ENCODE data around the gene GFER. TPM values are rescaled to one million over a fixed set of nuclear protein-coding genes. Genes with fewer than 3 reads are reported as not detected.

Gene GFER
- total and polyA plus RNA-seq, 4 donors: 7.2 to 36.1 (median 29.1) TPM

DNA sequence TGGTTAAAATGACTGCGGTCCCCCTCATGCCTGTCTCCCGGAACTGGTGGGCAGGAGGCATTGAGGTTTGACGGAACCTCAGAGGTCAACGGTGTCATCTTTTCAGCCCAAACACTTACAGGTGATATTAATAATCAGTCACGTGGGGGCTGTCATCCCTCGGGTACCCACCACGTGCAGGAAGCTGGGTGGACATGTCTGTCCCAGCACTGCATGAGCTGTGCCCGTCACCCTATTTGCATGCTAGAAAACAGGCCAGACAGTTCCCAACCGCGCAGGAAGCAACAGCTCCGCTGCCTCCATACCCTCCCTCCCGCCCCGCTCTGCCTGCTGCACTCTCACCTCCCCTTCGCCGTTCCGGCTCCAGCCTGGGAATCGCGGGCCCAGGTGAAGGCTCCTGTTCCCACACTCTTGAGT lies 7.2 kb downstream of the GFER start:
- H3K27me3 ChIP-seq (ENCODE audit: control insufficient read depth, insufficient read depth, low read length): peaks cover 32% of the 10 kb centered on the region
- H3K9me3 ChIP-seq (ENCODE audit: control insufficient read depth, insufficient read depth, low read length): no peaks in the 10 kb centered on the region
- peaks cover 39% of the 10 kb centered on the region for H3K4me1 ChIP-seq (ENCODE audit: control insufficient read depth, insufficient read depth, low read length)
- H3K27ac ChIP-seq (ENCODE audit: low read depth, low read length): no peak overlapping the region
- WGBS (ENCODE audit: insufficient coverage): 4% methylated on average over 15 of the region's 18 CpGs
- H3K36me3 ChIP-seq (ENCODE audit: control insufficient read depth, insufficient read depth, low read length): peaks cover 43% of the 10 kb centered on the region
- peak overlapping the region; percentile 31 for H3K4me3 ChIP-seq (ENCODE audit: low read depth, low read length)
- peak in 1 of 6 donors; percentile 19 for DNase-seq (ENCODE audit: low read depth in 4 of 6, low spot score in 6 of 6)

DNA sequence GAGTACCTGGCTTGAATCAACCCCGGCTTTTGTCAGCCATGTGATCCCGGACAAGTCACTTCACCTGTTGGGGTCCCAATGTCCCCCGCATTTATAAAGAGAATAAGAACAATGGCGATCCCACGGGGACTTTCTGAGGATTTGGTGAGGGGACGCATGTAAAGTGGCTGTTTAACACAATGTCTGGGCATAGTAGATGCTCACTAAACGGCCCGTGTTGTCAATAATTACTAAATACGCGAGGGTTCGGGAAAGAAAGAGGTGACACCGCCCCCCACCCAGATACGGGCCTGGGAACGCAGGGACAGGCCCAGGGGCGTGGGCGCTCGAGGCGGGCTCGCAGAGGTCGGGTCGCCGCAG lies 7.6 kb downstream of the GFER start:
- peaks cover 37% of the 10 kb centered on the region for H3K4me1 ChIP-seq (ENCODE audit: control insufficient read depth, insufficient read depth, low read length)
- 9% methylated on average over 22 of the region's 22 CpGs for WGBS (ENCODE audit: insufficient coverage)
- DNase-seq (ENCODE audit: low read depth in 4 of 6, low spot score in 6 of 6): no peak
- no peak overlapping the region for H3K27ac ChIP-seq (ENCODE audit: low read depth, low read length)
- no peaks in the 10 kb centered on the region for H3K9me3 ChIP-seq (ENCODE audit: control insufficient read depth, insufficient read depth, low read length)
- peaks cover 43% of the 10 kb centered on the region for H3K36me3 ChIP-seq (ENCODE audit: control insufficient read depth, insufficient read depth, low read length)
- peaks cover 32% of the 10 kb centered on the region for H3K27me3 ChIP-seq (ENCODE audit: control insufficient read depth, insufficient read depth, low read length)
- no peak overlapping the region for H3K4me3 ChIP-seq (ENCODE audit: low read depth, low read length)

DNA sequence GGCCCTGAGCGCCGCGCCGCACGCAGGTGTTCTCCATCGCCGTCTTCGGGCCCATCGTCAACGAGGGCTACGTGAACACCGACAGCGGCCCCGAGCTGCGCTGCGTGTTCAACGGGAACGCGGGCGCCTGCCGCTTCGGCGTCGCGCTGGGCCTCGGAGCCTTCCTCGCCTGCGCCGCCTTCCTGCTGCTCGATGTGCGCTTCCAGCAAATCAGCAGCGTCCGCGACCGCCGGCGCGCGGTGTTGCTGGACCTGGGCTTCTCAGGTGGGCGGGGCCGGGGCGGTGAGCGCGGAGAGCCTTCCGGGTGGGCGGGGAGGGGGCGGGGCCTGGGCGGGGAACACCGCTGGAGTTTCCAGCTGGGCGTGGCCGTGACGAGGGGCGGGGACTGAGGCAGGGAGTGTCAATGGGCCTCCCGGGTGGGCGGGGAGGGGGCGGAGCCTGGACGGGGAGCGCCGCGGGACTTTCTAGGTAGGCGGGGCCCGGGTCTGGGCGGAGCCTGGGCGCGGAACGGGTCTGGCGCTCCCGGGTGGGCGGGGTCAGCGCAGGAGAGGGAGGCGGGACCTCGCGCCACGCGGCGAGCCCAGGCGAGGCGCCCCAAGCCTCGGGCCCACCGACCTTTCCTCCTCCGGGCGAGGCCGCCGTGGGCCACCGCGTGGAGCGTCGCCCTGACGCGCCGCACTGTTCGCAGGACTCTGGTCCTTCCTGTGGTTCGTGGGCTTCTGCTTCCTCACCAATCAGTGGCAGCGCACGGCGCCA lies 8.1 kb downstream of the GFER start:
- H3K27ac ChIP-seq (ENCODE audit: low read depth, low read length): no peak overlapping the region
- WGBS (ENCODE audit: insufficient coverage): under 1% methylated on average over 80 of the region's 96 CpGs
- H3K4me3 ChIP-seq (ENCODE audit: low read depth, low read length): peak overlapping the region; percentile 24
- peaks cover 32% of the 10 kb centered on the region for H3K27me3 ChIP-seq (ENCODE audit: control insufficient read depth, insufficient read depth, low read length)
- no peaks in the 10 kb centered on the region for H3K9me3 ChIP-seq (ENCODE audit: control insufficient read depth, insufficient read depth, low read length)
- peaks cover 43% of the 10 kb centered on the region for H3K36me3 ChIP-seq (ENCODE audit: control insufficient read depth, insufficient read depth, low read length)
- peaks cover 37% of the 10 kb centered on the region for H3K4me1 ChIP-seq (ENCODE audit: control insufficient read depth, insufficient read depth, low read length)
- peak in 5 of 6 donors; percentile 58 to 95 (median 78) for DNase-seq (ENCODE audit: low read depth in 4 of 6, low spot score in 6 of 6)

DNA sequence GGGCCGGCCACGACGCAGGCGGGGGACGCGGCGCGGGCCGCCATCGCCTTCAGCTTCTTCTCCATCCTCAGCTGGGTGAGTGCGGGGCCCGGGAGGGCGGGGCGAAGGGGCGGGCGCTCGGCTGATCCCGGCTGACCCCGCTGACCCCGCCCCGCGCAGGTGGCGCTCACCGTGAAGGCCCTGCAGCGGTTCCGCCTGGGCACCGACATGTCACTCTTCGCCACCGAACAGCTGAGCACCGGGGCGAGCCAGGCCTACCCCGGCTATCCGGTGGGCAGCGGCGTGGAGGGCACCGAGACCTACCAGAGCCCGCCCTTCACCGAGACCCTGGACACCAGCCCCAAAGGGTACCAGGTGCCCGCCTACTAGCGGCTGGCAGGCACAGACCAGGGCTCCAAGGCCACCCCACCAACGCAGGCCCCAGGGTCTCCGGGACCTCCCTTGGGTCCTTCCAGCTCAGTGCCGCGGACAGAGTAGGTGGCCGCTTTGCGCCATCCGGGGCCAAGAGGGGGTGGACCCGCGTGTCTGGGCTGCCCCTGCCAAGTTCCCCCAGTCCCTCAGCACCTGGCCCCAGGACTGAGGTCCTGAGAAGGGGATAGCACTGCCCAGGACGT lies 8.8 kb downstream of the GFER start:
- no peak for DNase-seq (ENCODE audit: low read depth in 4 of 6, low spot score in 6 of 6)
- H3K27me3 ChIP-seq (ENCODE audit: control insufficient read depth, insufficient read depth, low read length): peaks cover 32% of the 10 kb centered on the region
- H3K9me3 ChIP-seq (ENCODE audit: control insufficient read depth, insufficient read depth, low read length): no peaks in the 10 kb centered on the region
- H3K4me3 ChIP-seq (ENCODE audit: low read depth, low read length): no peak overlapping the region
- H3K36me3 ChIP-seq (ENCODE audit: control insufficient read depth, insufficient read depth, low read length): peaks cover 43% of the 10 kb centered on the region
- WGBS (ENCODE audit: insufficient coverage): 23% methylated on average over 50 of the region's 50 CpGs
- peaks cover 38% of the 10 kb centered on the region for H3K4me1 ChIP-seq (ENCODE audit: control insufficient read depth, insufficient read depth, low read length)
- H3K27ac ChIP-seq (ENCODE audit: low read depth, low read length): no peak overlapping the region

DNA sequence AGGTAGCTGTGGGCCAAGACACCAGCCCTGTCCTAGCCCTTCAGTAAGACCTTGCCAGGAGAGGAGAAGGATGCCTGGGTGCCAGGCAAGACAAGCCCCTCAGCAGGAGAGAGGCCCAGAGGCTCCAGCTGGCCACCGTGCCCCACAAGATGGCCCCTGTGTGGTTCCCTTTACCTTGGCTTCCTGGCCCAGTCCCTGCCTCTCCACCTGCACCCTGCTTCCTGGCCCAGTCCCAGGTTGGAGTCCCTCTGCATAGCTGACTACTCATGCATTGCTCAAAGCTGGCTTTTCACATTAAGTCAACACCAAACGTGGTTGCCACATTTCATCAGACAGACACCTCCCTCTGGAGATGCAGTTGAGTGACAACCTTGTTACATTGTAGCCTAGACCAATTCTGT lies 9.7 kb downstream of the GFER start:
- no peak for DNase-seq (ENCODE audit: low read depth in 4 of 6, low spot score in 6 of 6)

DNA sequence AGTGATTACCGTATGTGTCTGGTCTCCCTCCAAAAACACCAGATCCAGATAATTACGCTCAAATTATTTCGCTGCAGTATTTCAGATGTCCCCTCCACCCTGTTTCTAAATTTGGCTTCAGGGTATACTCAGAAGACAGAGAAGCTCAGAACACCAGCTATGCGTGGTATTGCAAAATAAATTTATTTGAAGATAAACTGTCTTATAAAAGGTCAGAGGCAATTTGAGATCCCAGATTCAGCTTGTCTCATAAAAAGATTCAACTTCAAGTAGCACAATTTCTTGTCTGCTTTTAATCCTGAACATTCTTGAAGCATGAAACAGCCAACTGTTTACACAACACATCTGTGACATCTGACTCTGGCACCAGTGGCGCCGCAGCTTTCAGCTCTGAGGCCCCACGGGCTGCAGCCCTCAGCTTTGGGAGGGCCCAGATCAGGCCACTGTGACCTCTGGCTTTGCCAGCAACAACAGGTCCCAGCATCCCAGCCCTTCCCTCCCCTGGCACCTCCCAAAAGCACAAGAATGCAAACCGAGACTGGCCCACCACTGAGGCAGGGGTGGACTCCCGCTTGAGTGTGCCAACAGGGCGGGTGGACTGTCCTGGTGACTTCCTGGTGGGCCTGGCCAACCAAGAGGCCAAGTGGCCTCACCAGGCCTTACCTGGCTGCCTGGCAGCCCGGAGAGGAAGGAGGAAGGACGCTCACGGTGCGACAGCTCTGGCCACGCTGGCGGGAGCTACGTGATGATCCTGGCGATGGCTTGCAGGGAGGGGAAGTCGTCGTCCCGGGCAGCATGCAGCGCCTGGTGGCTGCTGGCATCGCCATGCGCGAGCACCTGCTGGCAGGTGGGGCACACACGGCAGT lies 13.7 kb downstream of the GFER start:
- H3K36me3 ChIP-seq (ENCODE audit: control insufficient read depth, insufficient read depth, low read length): peaks cover 85% of the 10 kb centered on the region
- H3K4me3 ChIP-seq (ENCODE audit: low read depth, low read length): no peak overlapping the region
- 96% methylated on average over 24 of the region's 26 CpGs for WGBS (ENCODE audit: insufficient coverage)
- H3K27ac ChIP-seq (ENCODE audit: low read depth, low read length): no peak overlapping the region
- no peak for DNase-seq (ENCODE audit: low read depth in 4 of 6, low spot score in 6 of 6)
- H3K27me3 ChIP-seq (ENCODE audit: control insufficient read depth, insufficient read depth, low read length): peaks cover 2% of the 10 kb centered on the region
- H3K4me1 ChIP-seq (ENCODE audit: control insufficient read depth, insufficient read depth, low read length): peaks cover 10% of the 10 kb centered on the region
- H3K9me3 ChIP-seq (ENCODE audit: control insufficient read depth, insufficient read depth, low read length): no peaks in the 10 kb centered on the region

More for the DNA sequence above, 9.7 kb downstream of the GFER start:
- Histone ChIP-seq H3K27ac (ENCODE audit: low read depth, low read length) (no peak overlapping the region), H3K4me1 (ENCODE audit: control insufficient read depth, insufficient read depth, low read length) (peaks cover 40% of the 10 kb centered on the region), H3K9me3 (ENCODE audit: control insufficient read depth, insufficient read depth, low read length) (no peaks in the 10 kb centered on the region), H3K27me3 (ENCODE audit: control insufficient read depth, insufficient read depth, low read length) (peaks cover 27% of the 10 kb centered on the region), H3K4me3 (ENCODE audit: low read depth, low read length) (no peak overlapping the region), H3K36me3 (ENCODE audit: control insufficient read depth, insufficient read depth, low read length) (peaks cover 52% of the 10 kb centered on the region)
- WGBS (ENCODE audit: insufficient coverage): 61% methylated on average over 2 of the region's 2 CpGs

DNA sequence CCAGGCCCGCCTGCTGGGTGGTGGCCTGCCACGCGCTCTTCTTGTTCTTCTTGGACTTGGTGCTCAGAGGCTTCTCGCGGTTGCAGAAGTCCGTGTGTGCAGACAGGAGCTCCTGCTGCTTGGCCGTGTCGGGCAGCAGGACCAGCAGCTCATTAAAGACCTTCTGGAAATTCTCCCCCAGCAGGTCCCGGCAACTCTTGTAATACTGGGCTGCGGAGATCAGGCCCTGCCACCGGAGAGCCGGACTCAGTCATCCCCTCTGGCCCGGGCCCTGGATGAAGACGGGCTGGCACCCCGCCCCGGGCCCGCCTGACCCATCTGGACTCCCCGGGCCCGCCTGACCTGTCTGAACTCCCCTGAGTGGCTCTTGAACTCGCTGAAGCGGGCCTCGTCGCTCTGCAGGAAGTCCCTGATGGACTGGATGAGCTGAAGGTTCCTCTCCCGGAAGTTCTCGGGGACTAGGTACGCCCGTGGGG lies 14.4 kb downstream of the GFER start:
- no peak overlapping the region for H3K4me3 ChIP-seq (ENCODE audit: low read depth, low read length)
- peaks cover 6% of the 10 kb centered on the region for H3K4me1 ChIP-seq (ENCODE audit: control insufficient read depth, insufficient read depth, low read length)
- H3K27ac ChIP-seq (ENCODE audit: low read depth, low read length): no peak overlapping the region
- no peaks in the 10 kb centered on the region for H3K9me3 ChIP-seq (ENCODE audit: control insufficient read depth, insufficient read depth, low read length)
- H3K36me3 ChIP-seq (ENCODE audit: control insufficient read depth, insufficient read depth, low read length): peaks cover 85% of the 10 kb centered on the region
- no peaks in the 10 kb centered on the region for H3K27me3 ChIP-seq (ENCODE audit: control insufficient read depth, insufficient read depth, low read length)
- 93% methylated on average over 26 of the region's 27 CpGs for WGBS (ENCODE audit: insufficient coverage)
- no peak for DNase-seq (ENCODE audit: low read depth in 4 of 6, low spot score in 6 of 6)

DNA sequence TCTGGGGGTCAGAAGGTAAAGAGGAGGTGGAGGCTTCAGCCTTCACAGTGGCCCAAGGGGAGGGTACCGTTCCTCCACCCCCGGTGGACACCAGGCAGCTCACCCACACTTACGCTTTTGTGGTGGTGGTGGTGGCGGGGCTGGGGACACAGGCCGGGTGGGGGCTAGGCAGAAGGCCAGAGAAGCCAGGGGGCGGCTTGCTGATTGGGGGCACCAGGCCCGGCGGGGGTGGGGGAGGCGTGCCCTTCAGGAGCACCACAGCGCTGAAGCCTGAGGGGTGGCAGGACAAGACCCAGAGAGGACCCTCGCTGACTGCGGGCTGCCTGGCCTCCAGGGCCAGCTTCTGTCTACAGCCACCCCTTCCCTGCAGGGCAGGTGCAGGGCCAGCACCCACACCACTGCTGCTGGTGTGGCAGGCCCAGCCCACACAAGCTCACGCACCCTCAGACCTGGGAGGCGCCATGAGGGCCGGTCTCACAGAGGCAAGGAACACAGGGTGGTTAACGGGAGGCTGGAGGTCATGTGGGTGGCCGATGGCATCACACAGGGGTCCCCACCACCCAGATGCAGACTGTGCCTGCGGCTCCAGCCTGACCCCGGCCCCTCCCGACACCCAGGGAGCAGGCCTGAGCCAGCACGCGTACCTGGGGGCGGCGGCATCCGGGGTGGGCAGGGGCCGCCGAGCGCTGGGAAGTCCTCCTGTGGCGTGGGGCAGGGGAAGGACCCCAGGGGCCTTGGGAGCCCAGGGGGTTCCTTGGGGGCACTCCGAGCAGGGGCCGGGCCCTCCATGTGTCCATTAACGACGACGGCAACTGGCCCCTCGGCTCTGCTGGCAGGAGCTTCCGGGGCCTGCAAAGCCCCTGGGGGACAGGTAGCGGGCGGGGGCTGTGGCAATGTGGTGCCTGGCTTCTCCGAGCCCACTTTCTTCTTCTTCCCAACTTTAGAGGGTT lies 15.1 kb downstream of the GFER start:
- no peak for DNase-seq (ENCODE audit: low read depth in 4 of 6, low spot score in 6 of 6)
- H3K4me1 ChIP-seq (ENCODE audit: control insufficient read depth, insufficient read depth, low read length): peaks cover 13% of the 10 kb centered on the region
- peaks cover 87% of the 10 kb centered on the region for H3K36me3 ChIP-seq (ENCODE audit: control insufficient read depth, insufficient read depth, low read length)
- WGBS (ENCODE audit: insufficient coverage): 93% methylated on average over 34 of the region's 39 CpGs
- no peaks in the 10 kb centered on the region for H3K9me3 ChIP-seq (ENCODE audit: control insufficient read depth, insufficient read depth, low read length)
- H3K27ac ChIP-seq (ENCODE audit: low read depth, low read length): no peak overlapping the region
- H3K27me3 ChIP-seq (ENCODE audit: control insufficient read depth, insufficient read depth, low read length): no peaks in the 10 kb centered on the region
- H3K4me3 ChIP-seq (ENCODE audit: low read depth, low read length): no peak overlapping the region

All from spinal cord (tissue), 10 donors.